VCaP (cell line): ENCODE results near the gene NFKBIA.

Experiments used
- H3K27ac ChIP-seq: fragments of 450-650 bp; 2 replicates; pipeline ENCODE4 v1.5.1; 2017
- CTCF ChIP-seq: fragments of 450-650 bp; conservative IDR thresholded peaks from 2 replicates; pipeline ENCODE4 v1.5.1; 2017; ENCODE audit warnings: mild to moderate bottlenecking, moderate library complexity

The NFKBIA gene

GRCh38 chr14:35368583-35369392, 35.8 kb downstream of the NFKBIA start:
- H3K27ac ChIP-seq, result no peak overlapping the region
- no peak for TF ChIP-seq CTCF

- TF ChIP-seq CTCF, result no peak
- H3K27ac ChIP-seq, result no peak overlapping the region
Observed at GRCh38 chr14:35368139-35368460, 36.4 kb downstream of the NFKBIA start.

- no peak overlapping the region for H3K27ac ChIP-seq
- TF ChIP-seq CTCF, result no peak
Observed at GRCh38 chr14:35367056-35367372, 37.5 kb downstream of the NFKBIA start.

GRCh38 chr14:35366521-35366976, 38.0 kb downstream of the NFKBIA start:
- no peak for TF ChIP-seq CTCF
- H3K27ac ChIP-seq, result no peak overlapping the region

- TF ChIP-seq CTCF, result no peak
- no peak overlapping the region for H3K27ac ChIP-seq
Observed at GRCh38 chr14:35366056-35366451, 38.5 kb downstream of the NFKBIA start.

GRCh38 chr14:35365130-35366055, 39.2 kb downstream of the NFKBIA start:
- no peak for TF ChIP-seq CTCF
- H3K27ac ChIP-seq, result no peak overlapping the region

GRCh38 chr14:35362911-35363374, 41.6 kb downstream of the NFKBIA start:
- no peak for TF ChIP-seq CTCF
- H3K27ac ChIP-seq, result no peak overlapping the region
